Measurements from ENCODE around the gene IMMP2L. TPM values are rescaled to one million over a fixed set of nuclear protein-coding genes. Genes with fewer than 3 reads are reported as not detected.

Gene IMMP2L
- total RNA-seq, 1 donor from 2014 or later: 20.0 TPM

DNA sequence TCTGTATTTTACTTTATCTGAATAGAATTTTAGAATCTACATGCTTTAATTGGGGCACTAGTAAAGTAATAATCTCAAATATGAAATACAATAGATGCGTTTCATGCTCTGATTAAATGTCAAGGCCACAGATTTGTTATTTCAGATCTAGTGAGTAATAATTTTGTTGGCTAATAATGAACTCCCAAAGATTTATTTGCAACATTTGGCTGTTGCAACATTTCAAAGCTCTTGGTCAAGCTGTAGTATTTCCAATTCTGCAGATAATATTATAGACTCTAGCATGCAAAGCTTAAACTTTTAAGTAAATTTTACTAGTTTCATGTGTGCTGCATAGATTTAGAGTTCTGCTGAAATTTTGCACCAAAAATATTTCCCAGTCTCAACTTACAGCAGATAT, 454.7 kb downstream of the IMMP2L start:
- DNase-seq (ENCODE audit: low spot score): no peak
- intact Hi-C loops (cut with micrococcal nuclease): no loop called here
- H3K27me3 Mint-ChIP-seq (ENCODE audit: low read depth): no peaks in the 10 kb centered on the region
- H3K27ac Mint-ChIP-seq: no peak overlapping the region
- no peaks in the 10 kb centered on the region for H3K9me3 Mint-ChIP-seq
- H3K4me1 Mint-ChIP-seq (ENCODE audit: low read depth): peaks cover 60% of the 10 kb centered on the region
- no peak overlapping the region for H3K4me3 Mint-ChIP-seq (ENCODE audit: low read depth)
- H3K36me3 Mint-ChIP-seq (ENCODE audit: low read depth): peaks cover 82% of the 10 kb centered on the region

DNA sequence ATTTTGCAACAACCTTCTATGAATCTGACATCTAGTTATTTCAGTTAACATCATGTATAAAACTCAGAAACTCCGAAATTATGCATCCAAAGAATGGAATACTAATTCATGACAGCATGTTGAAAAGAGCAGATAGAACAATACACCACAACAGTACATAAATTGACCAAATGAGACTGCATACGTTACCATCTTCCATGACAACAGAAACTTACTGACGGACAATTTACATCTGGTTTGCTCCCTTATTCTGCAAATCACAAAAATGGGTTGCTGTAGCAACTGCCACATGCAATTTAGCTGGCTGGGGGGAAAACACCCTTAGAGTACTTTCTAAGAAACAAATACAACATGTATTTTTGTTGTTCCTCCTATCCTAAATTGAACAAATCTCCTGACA, 457.0 kb downstream of the IMMP2L start:
- intact Hi-C loops (cut with micrococcal nuclease): no loop called here
- H3K36me3 Mint-ChIP-seq (ENCODE audit: low read depth): peaks cover 85% of the 10 kb centered on the region
- DNase-seq (ENCODE audit: low spot score): no peak
- no peaks in the 10 kb centered on the region for H3K9me3 Mint-ChIP-seq
- no peak overlapping the region for H3K4me3 Mint-ChIP-seq (ENCODE audit: low read depth)
- no peaks in the 10 kb centered on the region for H3K27me3 Mint-ChIP-seq (ENCODE audit: low read depth)
- no peak overlapping the region for H3K27ac Mint-ChIP-seq
- peaks cover 67% of the 10 kb centered on the region for H3K4me1 Mint-ChIP-seq (ENCODE audit: low read depth)

DNA sequence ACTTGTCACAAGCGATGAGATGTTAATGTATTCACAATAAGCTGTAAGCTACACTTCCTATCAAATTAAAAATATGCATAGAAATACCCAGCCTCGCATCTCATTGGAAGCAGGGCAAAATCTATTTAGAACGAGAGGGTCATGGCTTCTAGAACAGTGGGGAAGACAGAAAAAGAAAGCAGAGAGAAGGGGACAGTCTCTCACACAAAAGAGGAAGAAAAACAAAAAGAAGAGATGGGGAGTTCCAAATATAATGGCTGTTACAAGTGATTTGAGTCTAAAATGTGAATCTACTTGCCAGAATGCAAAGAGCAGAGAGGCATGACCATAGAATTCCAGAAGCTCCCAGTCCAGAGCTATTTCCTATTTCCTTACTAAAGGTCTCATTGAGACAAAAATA, 457.6 kb downstream of the IMMP2L start:
- Mint-ChIP-seq H3K4me3 (ENCODE audit: low read depth) (no peak overlapping the region), H3K27me3 (ENCODE audit: low read depth) (no peaks in the 10 kb centered on the region), H3K4me1 (ENCODE audit: low read depth) (peaks cover 71% of the 10 kb centered on the region), H3K9me3 (no peaks in the 10 kb centered on the region), H3K36me3 (ENCODE audit: low read depth) (peaks cover 84% of the 10 kb centered on the region), H3K27ac (peak overlapping the region; percentile 58)
- DNase-seq (ENCODE audit: low spot score): no peak
- intact Hi-C loops (cut with micrococcal nuclease): no loop called here

DNA sequence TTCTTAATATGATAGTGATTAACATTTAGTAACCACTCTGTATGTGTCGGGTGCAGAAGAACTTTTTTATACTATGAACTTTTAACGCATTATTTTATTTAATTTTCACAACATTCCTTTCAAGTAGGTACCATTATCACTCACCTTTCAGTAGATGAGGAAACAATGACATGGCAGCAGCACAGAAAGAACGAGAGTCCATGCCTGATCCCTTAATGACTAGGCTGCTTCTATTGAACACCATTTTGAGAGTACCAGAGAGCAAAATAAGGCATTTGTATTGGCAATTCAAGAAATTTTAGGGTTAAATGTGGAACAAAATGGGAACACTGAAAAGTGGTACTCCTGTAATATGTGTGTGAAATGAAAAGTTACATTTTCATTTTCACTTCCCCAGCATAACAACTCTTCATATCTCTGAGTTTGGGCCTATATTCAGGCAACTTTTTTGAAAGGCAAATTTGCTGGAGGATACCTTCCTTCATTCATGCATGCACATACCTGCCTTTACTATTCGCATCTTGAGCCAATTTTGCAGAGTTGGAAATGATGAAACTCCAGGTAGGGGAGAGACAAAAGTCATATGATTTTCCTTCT, 458.5 kb downstream of the IMMP2L start:
- intact Hi-C loops (cut with micrococcal nuclease): no loop called here
- no peaks in the 10 kb centered on the region for H3K9me3 Mint-ChIP-seq
- DNase-seq (ENCODE audit: low spot score): no peak
- H3K4me1 Mint-ChIP-seq (ENCODE audit: low read depth): peaks cover 73% of the 10 kb centered on the region
- no peak overlapping the region for H3K4me3 Mint-ChIP-seq (ENCODE audit: low read depth)
- H3K27me3 Mint-ChIP-seq (ENCODE audit: low read depth): no peaks in the 10 kb centered on the region
- peaks cover 81% of the 10 kb centered on the region for H3K36me3 Mint-ChIP-seq (ENCODE audit: low read depth)
- H3K27ac Mint-ChIP-seq: peak overlapping the region; percentile 58

DNA sequence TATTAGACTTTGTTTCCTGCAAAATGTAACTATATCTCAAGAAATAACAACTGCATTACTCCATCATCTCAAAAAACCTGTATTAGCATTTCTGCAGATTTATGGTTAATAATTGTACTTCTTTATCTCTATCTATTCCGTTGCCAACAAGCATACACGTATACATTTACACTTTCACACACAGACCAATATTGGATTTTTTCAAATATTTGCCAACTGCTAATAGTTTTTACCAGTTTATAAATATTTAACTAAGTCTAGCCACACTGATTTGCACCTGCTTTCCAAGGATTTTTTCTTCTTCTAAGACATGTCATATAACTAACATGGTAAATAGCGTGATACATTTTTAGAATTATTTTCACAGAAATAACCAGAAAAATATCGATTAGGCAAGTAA, 459.2 kb downstream of the IMMP2L start:
- H3K9me3 Mint-ChIP-seq: no peaks in the 10 kb centered on the region
- H3K4me1 Mint-ChIP-seq (ENCODE audit: low read depth): peaks cover 76% of the 10 kb centered on the region
- no peak overlapping the region for H3K4me3 Mint-ChIP-seq (ENCODE audit: low read depth)
- no peak for DNase-seq (ENCODE audit: low spot score)
- peaks cover 83% of the 10 kb centered on the region for H3K36me3 Mint-ChIP-seq (ENCODE audit: low read depth)
- intact Hi-C loops (cut with micrococcal nuclease): no loop called here
- H3K27ac Mint-ChIP-seq: peak overlapping the region; percentile 14
- no peaks in the 10 kb centered on the region for H3K27me3 Mint-ChIP-seq (ENCODE audit: low read depth)

DNA sequence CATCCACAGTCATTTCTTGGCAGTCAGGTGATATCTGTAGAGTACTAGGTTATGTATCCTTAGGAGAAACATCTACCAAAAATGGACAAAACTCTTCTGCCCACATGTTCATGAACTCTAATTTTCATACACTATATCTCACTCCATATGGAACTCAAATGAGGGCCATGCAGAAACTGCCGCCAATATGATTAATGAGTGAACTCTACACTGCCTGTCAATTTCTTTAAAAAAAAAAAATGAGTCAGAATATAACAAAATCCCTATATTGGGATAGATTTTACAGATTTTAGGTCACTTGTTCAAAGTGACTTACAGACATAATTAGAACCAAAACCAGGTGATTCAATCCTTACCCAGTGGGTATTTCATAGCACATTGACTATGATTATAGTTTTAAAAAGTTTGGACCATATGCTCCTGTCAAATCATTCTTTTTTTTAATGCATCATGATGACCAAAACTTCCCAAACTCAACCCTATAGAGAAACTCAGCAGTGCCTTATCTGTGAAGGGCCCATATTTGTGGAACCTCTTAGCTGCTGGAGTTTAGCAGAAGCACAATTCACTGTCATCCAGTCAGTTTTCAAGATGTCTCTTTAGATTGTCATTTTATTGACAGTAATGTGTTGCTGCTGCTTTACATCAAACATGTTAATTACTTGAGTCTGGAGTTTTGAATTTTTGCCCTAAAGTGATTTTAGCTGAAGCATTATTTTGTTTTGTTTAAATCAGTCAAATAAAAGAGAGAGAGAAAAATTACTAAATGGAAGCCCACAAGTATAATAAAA, 460.2 kb downstream of the IMMP2L start:
- H3K4me3 Mint-ChIP-seq (ENCODE audit: low read depth): no peak overlapping the region
- no peak for DNase-seq (ENCODE audit: low spot score)
- H3K27me3 Mint-ChIP-seq (ENCODE audit: low read depth): no peaks in the 10 kb centered on the region
- peak overlapping the region; percentile 60 for H3K27ac Mint-ChIP-seq
- H3K4me1 Mint-ChIP-seq (ENCODE audit: low read depth): peaks cover 75% of the 10 kb centered on the region
- no peaks in the 10 kb centered on the region for H3K9me3 Mint-ChIP-seq
- peaks cover 87% of the 10 kb centered on the region for H3K36me3 Mint-ChIP-seq (ENCODE audit: low read depth)
- intact Hi-C loops (cut with micrococcal nuclease): no loop called here

- peak overlapping the region; percentile 67 for H3K4me3 Mint-ChIP-seq (ENCODE audit: low read depth)
- H3K27ac Mint-ChIP-seq: peak overlapping the region; percentile 77
- no peaks in the 10 kb centered on the region for H3K27me3 Mint-ChIP-seq (ENCODE audit: low read depth)
- peaks cover 78% of the 10 kb centered on the region for H3K4me1 Mint-ChIP-seq (ENCODE audit: low read depth)
- no peak for DNase-seq (ENCODE audit: low spot score)
- H3K9me3 Mint-ChIP-seq: no peaks in the 10 kb centered on the region
- intact Hi-C loops (cut with micrococcal nuclease): loop anchor here (2.0 to 10.0 kb wide), 5 partner anchors 463 to 1356 kb away; partner anchors contain the start of genes IFRD1 and IMMP2L
- H3K36me3 Mint-ChIP-seq (ENCODE audit: low read depth): peaks cover 83% of the 10 kb centered on the region
These were observed 463.4 kb downstream of the IMMP2L start for GRCh38 chr7:111098926-111099250.

GRCh38 chr7:111098011-111098925, 464.0 kb downstream of the IMMP2L start:
- Mint-ChIP-seq H3K36me3 (ENCODE audit: low read depth) (peaks cover 83% of the 10 kb centered on the region), H3K9me3 (no peaks in the 10 kb centered on the region), H3K4me3 (ENCODE audit: low read depth) (peak overlapping the region; percentile 67), H3K27me3 (ENCODE audit: low read depth) (no peaks in the 10 kb centered on the region), H3K4me1 (ENCODE audit: low read depth) (peaks cover 77% of the 10 kb centered on the region), H3K27ac (peak overlapping the region; percentile 77)
- intact Hi-C loops (cut with micrococcal nuclease): loop anchor here (2.0 to 10.0 kb wide), 5 partner anchors 464 to 1357 kb away; partner anchors contain the start of genes IFRD1 and IMMP2L
- peak; percentile 56 for DNase-seq (ENCODE audit: low spot score)

- Mint-ChIP-seq H3K36me3 (ENCODE audit: low read depth) (peaks cover 80% of the 10 kb centered on the region), H3K9me3 (no peaks in the 10 kb centered on the region), H3K4me3 (ENCODE audit: low read depth) (peak overlapping the region; percentile 70), H3K4me1 (ENCODE audit: low read depth) (peaks cover 79% of the 10 kb centered on the region), H3K27ac (no peak overlapping the region), H3K27me3 (ENCODE audit: low read depth) (no peaks in the 10 kb centered on the region)
- intact Hi-C loops (cut with micrococcal nuclease): loop anchor here (2.0 to 10.0 kb wide), 5 partner anchors 14 to 1358 kb away; partner anchors contain the start of genes IFRD1 and IMMP2L
- no peak for DNase-seq (ENCODE audit: low spot score)
These were observed 465.3 kb downstream of the IMMP2L start for GRCh38 chr7:111096997-111097396.

GRCh38 chr7:111094419-111094818, 467.9 kb downstream of the IMMP2L start:
- H3K36me3 Mint-ChIP-seq (ENCODE audit: low read depth): peaks cover 59% of the 10 kb centered on the region
- intact Hi-C loops (cut with micrococcal nuclease): loop anchor here (5.0 to 10.0 kb wide), 5 partner anchors 138 to 1360 kb away; partner anchors contain the start of gene IFRD1
- peak overlapping the region; percentile 97 for H3K4me3 Mint-ChIP-seq (ENCODE audit: low read depth)
- no peaks in the 10 kb centered on the region for H3K27me3 Mint-ChIP-seq (ENCODE audit: low read depth)
- peak overlapping the region; percentile 90 for H3K27ac Mint-ChIP-seq
- DNase-seq (ENCODE audit: low spot score): no peak
- peaks cover 78% of the 10 kb centered on the region for H3K4me1 Mint-ChIP-seq (ENCODE audit: low read depth)
- no peaks in the 10 kb centered on the region for H3K9me3 Mint-ChIP-seq

GRCh38 chr7:111093496-111093895, 468.8 kb downstream of the IMMP2L start:
- Mint-ChIP-seq H3K36me3 (ENCODE audit: low read depth) (peaks cover 55% of the 10 kb centered on the region), H3K27ac (peak overlapping the region; percentile 90), H3K4me3 (ENCODE audit: low read depth) (peak overlapping the region; percentile 97), H3K9me3 (no peaks in the 10 kb centered on the region), H3K27me3 (ENCODE audit: low read depth) (no peaks in the 10 kb centered on the region), H3K4me1 (ENCODE audit: low read depth) (peaks cover 75% of the 10 kb centered on the region)
- no peak for DNase-seq (ENCODE audit: low spot score)
- intact Hi-C loops (cut with micrococcal nuclease): loop anchor here (1.0 to 10.0 kb wide), 7 partner anchors 19 to 1361 kb away; partner anchors contain the start of gene IFRD1

DNA sequence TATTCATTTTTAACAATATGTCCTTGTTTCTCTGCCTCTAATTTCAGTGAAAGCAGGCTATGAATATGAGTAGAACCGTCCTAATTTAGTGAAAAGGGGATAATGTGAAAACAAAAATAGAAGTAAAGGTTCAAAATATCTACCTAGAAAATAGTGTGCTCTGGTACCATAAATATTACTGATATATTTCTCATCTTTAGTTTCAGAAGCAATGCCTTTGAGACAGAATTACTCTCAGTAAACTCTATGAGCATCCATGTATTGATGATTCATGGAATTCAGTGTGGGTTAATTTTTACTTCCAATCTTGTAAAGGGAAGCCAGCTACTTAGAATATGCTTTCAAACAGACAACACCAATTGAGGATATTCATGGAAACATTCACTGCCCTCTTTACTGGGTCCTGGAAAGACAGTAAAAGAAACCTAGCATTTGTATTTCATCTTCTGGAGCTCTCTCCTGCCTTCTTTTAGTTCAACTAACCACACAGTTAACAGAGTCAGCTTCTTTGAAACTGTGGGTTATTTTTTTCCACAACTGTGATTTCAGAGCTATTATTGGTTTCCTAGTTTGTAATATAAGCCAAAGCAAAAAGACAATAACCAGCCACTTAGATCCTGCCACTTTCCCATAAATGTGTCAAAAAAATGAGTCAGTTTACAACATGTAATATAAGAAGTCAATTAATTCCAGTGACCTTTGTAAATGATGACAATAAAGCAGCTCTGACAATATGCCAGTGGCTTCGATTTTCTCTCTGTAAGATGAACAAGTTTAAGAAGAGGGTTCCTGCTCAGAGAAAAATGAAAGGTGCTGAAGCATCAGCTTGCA, 469.7 kb downstream of the IMMP2L start:
- Mint-ChIP-seq H3K27ac (peak overlapping the region; percentile 90), H3K4me1 (ENCODE audit: low read depth) (peaks cover 75% of the 10 kb centered on the region), H3K9me3 (no peaks in the 10 kb centered on the region), H3K4me3 (ENCODE audit: low read depth) (peak overlapping the region; percentile 97), H3K36me3 (ENCODE audit: low read depth) (peaks cover 46% of the 10 kb centered on the region), H3K27me3 (ENCODE audit: low read depth) (no peaks in the 10 kb centered on the region)
- intact Hi-C loops (cut with micrococcal nuclease): loop anchor here (1.0 to 10.0 kb wide), 8 partner anchors 9 to 1362 kb away; partner anchors contain the start of gene IFRD1
- no peak for DNase-seq (ENCODE audit: low spot score)

All from activated T-helper 2 cell treated with anti-CD3 and anti-CD28 coated beads, Interferon-gamma antibody, Interleukin-2, Interleukin-4, amounts not matched to agents 10 μg/mL and 5 μg/mL and 100 μg/mL, durations not matched to agents 14 hours and 24 hours and 36 hours (primary cell).